ENCODE data around the gene GLT1D1.

GLT1D1 gene

DNA sequence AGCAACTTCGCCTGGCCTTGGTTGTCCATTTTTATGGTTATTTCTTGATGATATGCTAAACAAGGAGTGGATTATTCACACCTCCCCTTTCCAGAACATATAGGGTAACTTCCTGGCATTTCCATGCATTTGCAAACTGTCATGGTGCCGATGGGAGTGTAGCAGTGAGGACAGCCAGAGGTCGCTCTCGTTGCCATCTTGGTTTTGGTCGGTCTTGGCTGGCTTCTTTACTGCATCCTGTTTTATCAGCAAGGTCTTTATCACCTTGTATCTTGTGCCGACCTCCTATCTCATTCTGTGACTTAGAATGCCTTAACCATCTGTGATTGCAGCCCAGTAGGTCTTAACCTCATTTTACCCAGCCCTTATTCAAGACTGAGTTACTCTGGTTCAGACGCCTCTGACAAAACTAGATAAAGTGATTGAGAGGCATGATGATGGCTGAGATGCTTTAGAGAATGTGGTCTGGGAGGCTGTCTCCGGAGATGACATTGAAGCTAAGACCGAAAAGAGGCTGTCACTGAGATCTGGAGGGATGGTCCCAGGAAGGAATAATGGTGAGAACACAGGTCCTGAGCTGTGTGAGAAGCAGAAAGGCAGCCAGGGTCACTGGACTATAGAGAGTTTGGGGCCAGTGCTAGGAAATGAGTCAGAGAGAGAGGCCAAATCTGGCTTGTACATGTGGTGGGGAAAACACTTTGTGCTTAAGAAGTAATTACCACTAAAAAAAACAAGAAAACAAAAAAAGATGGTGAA, 2.9 kb downstream of the GLT1D1 start:
- DNase-seq (ENCODE audit: low read depth in 2 of 2): no peak

DNA sequence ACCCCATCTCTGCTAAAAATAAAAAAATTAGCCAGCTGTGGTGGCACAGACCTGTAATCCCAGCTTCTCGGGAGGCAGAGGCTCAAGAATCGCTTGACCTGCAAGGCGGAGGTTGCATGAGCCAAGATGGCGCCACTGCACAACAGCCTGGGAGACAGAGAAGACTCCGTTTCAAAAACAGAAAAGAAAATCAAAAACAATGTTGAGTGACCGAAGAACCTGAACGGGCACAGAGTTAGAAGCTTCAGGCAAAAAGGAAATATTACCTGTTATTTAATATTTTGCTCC, 3.5 kb downstream of the GLT1D1 start:
- DNase-seq (ENCODE audit: low read depth in 2 of 2): no peak

DNA sequence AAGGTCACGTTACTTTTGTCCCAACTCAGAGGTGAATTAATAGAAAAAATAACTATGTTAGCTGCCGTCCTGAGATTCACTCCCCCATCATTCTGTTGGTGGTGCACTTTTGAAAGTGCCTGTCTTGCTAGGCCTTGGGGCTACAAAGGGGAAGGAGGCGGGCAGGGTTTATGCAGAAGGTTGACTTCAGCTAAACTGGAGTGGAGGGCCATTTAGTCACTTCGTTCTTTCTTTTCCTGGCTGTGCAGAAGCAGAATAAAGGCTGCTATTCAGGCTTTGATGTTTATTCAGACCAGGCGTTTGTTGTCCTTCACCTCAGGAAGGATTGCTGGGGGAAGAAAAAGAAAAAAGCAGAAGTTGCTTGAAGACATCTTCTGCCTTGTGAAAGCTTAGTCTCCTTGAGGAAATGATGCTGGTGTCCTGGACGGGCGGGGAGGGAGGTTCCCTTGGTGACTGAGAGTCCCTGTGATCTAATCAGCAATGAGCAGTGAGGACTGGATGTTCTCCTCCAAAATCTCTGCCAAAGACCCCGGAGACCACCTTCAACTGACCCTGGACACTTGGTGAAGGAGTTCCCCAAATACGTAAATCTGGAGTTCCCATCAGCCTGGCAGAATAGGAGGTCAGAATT, 4.0 kb downstream of the GLT1D1 start:
- DNase-seq (ENCODE audit: low read depth in 2 of 2): no peak

DNA sequence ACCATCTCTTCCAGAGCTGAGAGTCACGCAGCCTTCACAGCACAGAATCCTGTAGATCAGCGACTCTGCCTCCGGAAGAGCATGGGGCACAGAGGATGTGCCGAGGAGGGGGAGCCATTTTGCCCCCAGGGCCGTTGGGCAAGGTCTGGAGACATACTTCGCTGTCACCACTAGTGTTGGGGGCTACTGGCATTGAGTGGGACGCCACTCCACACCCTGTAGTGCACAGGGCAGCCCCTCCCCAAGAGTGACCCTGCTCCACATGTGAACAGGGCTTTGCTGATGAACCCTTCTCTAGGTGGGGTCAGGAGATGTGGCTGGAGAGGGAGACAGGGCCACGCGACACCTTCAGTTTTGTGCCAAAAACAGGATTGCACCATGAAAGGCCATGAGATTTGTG, 6.0 kb downstream of the GLT1D1 start:
- DNase-seq (ENCODE audit: low read depth in 2 of 2): no peak

DNA sequence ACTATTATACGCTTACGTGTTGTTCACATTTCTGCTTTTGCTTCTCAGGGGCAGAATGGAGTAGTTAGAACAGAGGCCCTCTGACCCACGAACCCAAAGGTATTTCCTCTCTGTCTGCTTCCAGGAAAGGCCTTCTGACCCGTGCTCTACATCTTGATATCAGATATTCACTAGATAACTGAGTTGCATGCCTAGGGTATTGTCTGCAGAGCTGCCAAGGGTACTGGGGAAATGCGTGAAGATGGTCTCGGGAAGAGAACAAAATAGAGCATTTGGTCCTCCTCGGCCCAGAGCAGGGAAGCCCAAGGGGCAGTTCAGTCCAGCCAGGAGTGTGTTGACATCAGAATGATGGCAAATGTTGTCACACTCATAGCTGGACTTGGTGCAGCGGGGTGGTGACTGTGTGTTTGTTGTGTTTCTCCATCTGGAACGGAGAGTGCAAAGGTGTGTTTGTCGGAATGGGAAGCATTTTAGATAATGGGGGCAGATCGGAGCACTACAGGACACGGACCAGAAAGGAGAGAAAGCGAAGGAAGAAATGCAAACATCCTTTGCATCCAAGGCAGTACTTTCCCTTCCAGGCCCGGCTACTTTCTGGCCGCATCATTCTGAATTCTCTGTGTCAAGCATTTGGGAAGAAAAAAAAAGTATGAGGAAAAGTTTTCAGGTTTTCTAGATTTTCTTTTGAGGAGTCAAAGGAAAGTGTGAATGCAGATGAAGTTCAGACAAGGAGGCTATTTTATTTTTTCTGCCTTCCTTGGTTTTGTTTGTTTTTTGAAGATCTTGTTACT, 8.1 kb downstream of the GLT1D1 start:
- DNase-seq (ENCODE audit: low read depth in 2 of 2): no peak

DNA sequence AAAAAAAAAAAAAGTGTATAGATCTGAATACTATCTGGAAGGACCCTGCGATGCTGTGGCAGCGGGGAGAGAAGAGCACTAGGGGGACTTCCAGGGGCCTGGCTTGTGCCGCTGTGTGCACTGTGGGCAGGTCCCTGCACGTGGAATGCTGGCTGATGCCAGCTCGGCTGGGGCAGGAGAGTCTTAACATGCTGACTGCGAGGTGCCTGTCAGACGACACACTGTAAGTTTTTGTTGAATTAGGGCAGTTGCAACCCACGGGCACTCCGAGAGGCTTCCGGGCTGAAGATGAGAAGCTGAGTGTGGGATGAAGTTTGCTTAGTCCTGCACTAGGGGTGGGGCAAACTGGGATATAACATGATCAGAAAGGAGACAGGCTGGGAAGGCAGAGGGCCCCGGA, 10.7 kb downstream of the GLT1D1 start:
- DNase-seq (ENCODE audit: low read depth in 2 of 2): no peak

DNA sequence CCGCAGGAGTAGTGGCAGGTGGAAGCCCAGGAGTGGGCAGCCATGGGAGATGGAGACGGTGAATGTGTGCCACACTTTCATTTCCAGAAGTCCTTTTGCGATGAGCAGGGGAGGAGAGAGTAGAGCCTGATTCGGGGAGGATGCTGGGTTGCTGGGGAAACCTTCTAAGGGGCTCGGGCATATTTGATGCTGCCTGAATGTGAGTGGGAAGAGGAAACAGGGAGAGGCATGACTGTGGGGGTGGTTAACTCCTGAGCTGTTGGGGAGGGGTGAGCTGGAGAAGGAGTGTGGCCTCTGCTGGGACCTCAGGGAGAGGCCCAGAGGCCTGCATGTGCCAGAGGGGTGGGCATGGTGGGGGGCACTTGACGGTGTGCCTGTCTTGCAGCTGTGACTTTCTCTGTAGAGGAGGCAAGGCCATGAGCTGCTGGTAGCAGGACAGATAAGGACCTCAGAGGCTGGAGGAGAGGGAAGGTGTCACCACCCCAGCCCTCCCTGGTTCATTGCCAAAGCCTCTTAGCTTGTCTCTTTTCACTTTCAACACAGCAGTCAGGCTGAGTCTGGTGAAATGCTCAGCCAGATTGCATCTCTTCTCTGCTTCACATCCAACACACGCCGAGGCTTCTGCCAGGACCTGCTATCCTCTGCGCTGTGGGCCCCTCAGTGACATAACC, 11.4 kb downstream of the GLT1D1 start:
- DNase-seq (ENCODE audit: low read depth in 2 of 2): no peak

DNA sequence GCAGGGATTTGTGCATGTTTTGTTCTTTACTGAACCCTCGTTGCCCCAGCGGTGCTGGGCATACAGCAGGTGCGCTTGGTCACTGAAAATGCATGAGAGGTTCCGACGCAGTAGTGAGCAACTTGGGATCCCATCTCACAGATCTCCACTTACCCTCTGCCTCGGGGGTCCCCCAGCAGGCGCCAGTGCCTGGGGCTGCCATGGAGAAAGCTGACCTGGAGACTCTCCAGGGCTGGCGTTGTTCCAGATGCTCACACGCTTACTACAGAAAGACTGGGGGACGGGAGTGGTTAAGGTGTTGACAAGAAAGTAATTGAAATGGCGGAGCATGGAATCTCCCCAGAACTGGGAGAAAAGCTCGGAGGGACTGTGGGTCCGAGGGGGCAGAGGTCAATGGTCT, 14.2 kb downstream of the GLT1D1 start:
- no peak for DNase-seq (ENCODE audit: low read depth in 2 of 2)

DNA sequence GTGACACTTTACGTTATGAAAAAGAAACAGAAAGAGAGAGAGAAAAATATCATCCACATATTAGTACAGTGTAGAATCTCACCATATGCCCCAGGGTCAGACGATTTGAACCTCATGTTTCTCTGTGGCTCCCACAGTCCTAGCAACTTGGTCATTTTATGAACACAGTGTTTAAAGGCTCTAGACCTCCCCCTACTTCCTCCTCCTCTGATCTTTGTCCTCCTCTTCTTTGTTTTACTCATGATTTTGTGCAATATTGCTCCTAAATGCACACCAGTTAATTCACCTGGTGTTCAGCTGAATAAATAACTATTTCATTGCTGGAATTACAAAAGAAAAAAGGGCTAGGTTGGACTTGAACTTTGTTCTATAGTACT, 18.2 kb downstream of the GLT1D1 start:
- no peak for DNase-seq (ENCODE audit: low read depth in 2 of 2)

DNA sequence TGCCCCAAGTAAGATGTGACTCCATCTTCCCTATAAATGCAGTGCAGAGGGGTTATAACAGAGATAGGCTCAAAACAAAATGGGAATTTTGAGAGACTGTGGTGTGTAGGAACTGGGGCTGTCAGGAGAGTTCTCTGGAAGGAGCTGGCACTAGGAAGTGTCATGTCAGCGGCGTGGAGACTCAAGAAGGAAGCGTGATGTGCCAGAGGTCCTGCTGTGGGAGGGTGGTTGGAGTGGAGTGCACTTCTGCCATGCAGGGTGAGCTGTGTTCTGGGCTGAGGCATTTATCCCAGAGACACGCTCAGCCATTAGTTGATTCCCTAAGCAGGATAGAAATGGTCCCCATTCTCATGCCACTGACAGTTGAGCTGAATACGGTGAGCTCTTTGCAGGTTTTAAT, 19.0 kb downstream of the GLT1D1 start:
- DNase-seq (ENCODE audit: low read depth in 2 of 2): no peak

DNA sequence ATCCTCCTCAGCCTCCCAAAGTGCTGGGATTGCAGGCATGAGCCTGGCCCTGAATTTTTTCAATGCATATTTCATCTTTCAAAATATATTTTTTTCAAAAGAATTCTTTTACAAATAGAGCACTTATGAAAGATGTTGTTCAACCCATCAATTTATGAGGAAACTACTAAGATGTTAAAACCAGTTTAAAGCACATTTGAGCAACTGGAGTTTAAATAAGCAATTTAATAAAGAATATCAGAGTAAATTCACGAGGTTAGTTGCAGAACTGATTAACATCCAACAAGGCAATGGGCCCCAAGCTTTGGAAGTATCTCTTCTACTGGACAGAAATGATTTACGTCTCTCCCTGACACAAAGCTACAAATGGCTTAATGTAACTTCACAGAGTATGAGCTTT, 23.3 kb downstream of the GLT1D1 start:
- no peak for DNase-seq (ENCODE audit: low read depth in 2 of 2)

DNA sequence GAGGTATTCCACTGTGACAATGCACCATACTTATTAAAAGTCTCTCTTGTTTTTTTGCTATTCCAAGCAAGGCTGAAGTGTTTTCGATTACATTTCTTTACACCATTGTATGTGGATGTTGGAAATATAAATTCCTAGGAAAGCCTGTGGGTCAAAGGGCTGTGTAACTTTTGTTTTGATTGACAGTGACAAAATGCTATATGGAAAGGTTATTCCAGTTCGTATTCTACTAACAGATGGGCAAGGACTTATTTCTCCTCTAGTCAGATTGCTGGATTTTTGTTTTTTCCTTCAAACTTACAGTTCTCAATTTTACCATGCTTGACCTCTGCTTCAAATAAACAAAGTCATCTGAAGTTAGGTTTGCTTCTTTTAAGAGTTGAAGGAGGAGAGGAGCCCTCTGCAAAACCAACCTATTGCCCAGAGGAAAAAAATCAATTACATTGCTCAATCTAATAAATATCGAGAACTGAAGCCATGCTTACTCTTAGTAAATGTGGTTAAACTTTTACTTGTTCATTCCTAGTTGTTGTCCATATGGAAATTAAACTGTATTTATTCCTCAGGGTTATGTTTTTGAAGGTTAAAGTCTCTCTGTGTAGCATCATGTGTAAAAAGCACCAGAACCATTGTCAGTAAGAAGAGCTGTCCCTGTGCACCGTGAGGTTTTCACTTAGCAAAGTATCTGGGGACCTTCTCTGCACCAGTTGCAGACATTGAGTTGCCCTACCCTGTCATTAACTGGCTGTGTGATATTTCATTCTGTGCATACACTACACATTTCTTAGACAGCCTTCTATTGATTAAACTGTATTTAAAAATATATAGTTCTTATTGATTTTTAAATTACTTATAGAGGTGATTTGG, 26.9 kb downstream of the GLT1D1 start:
- DNase-seq (ENCODE audit: low read depth in 2 of 2): no peak

DNA sequence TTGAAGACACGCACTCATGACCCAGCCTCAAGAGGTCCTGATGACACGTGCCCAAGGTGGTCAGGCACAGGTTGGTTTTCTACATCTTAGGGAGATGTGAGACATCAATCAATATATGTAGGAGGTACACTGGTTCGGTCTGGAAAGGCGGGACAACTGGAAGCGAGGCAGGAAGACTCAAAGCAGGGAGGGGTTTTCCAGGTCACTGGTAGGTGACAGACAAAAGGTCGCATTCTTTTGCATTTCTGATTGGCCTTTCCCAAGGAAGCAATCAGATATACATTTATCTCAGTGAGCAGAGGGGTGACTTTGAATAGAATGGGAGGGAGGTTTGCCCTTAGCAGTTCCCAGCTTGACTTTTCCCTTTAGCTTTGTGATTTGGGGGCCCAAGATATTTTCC, 38.6 kb downstream of the GLT1D1 start:
- no peak for DNase-seq (ENCODE audit: low read depth in 2 of 2)

DNA sequence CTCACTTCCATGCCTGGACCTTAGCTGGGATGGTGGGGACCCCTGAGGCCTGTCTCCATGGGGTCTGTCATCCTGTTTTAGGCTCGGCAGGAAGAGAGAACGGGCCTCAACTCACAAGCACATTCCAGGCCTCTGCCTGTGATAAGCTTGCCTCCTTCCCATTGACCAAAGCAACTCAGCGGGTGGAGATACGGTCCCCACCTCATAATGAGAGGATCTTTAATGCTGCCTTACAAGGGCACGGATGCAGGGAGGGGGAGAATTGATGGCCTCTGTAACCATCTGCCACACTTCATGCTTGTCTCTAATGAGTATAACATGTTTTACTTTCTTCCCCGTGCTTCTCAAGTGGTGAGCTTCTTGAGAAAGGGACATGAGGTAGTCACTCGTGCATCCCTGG, 50.0 kb downstream of the GLT1D1 start:
- no peak for DNase-seq (ENCODE audit: low read depth in 2 of 2)

DNA sequence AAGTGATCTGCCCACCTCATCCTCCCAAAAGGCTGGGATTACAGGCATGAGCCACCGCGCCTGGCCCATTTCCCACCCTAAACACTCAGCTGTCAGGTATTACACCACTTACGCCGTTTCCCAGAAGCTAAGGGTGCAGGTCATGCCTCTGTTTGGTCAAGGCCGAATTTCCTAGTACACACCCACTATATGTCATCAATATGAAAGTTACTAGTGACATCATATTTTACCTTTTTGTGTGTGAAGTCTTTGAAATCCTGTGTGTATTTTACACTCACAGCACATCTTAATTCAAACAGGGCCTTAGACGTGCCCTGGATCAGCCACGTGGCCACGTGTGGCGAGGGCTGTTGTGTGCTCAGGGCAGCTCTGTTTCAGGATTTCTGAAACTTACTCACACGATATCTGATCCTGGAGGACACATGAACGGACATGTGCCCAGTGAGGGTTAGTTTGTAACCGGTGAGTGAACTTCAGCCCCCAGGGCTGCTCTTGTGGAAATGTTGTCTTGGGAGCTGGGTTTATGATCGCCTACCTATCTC, 51.8 kb downstream of the GLT1D1 start:
- DNase-seq (ENCODE audit: low read depth in 2 of 2): no peak

DNA sequence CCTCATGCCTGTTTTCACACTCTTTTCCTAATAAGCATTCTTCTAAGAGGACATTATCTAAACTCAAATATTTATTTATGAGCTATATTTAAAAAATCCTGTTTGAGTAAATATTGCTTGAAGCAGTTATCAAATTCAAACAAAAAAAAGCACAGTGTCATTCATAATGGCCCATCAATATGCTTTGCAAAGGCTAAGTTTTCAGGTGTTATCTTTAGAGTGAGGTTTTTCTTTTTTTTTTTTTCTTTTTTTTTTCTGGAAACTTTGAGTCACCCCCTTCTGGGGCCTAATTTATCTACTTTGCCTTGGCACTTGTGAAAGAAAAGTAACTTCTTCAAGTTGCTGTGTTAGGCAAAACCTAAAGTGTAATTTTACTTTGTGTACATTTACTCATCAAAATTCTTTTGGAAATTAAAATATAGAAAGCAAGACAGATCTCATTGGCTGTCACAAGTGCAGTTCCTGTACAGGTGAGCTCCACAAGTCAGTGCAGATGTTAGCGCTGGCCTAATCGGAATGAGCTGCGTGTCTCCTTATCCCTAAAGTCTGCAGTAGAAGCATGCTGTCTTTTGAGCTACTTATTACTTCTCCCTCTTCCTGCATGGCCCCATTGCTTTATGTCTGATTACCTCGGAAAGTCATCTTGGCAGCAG, 53.3 kb downstream of the GLT1D1 start:
- DNase-seq (ENCODE audit: low read depth in 2 of 2): no peak

DNA sequence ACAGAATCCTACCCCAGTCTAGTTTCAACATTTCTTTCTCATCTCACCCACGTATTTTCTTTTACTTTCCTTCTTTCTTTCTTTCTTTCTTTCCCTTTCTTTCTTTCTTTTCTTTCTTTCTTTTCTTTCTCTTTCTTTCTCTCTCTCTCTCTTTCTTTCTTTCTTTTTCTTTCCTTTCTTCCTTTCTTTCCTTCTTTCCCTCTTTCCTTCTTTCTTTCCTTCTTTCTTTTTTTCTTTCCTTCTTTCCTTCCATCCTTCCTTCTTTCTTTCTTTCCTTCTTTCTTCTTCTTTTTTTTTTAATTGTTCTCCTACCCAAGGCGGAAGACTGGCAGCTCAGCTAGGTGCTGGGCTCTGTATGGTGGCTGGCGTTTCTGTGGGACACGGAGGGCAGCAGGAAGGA, 55.0 kb downstream of the GLT1D1 start:
- no peak for DNase-seq (ENCODE audit: low read depth in 2 of 2)

DNA sequence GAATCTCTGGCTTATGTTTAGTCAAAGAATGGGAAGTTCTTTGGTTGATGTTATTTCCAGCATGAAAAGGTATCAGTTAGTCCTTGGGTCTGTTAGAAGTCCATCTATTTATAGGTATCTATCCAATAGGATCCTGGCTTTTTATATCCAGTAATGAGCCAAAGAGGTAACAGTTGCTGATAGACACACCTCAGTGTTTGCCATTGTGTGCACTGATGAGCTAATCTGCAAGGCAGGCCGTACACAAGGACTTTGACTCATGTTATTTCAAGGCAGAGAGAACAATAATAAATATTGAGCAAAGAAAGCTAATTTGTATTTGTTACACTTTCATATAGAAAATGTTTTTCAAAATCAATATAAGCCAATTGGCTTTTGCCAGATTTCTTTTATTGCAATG, 56.4 kb downstream of the GLT1D1 start:
- DNase-seq (ENCODE audit: low read depth in 2 of 2): no peak

DNA sequence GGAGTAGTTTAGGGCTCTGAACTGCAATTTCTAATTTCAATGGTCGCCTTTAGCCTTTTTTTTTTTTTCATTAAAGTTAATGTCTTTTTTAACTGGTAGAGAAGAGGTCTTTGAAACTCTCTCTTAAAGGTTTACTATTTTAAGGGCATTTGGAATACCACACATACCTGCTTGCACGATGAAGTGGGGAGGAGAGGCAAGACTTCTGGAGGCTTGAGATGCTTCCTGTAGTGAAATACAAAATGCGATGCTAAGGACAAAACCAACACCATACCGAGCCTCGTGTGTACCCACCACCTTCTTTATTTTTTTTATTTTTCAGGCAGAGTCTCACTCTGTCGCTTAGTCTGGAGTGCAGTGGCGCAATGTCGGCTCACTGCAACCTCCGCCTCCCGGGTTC, 57.4 kb downstream of the GLT1D1 start:
- no peak for DNase-seq (ENCODE audit: low read depth in 2 of 2)

DNA sequence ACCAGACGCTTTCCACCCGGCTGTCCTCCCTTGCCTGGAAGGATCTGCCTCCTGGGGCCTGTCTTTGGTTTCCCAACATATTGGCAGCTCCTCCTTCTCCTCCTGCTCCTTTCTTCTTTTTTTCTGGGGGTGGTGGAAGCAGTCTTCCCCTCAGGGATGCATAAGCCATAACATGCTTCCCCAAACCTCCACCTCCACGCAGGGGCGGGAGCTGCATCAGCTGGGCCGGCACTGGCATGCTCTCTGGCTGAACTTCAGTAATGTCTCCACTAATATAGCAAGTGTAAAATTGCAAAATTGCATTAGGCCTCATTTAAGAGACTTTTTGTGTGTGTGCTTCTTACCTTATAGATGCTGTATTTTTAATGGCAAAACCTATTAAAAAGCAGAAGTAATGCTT, 58.6 kb downstream of the GLT1D1 start:
- no peak for DNase-seq (ENCODE audit: low read depth in 2 of 2)

Data from stimulated activated CD4-positive, alpha-beta T cell treated with anti-CD3 and anti-CD28 coated beads, Interleukin-15, amount 100 ng/mL, for 48 hours (primary cell).